Fibroblast of lung (primary cell): ENCODE measurements around the gene PIP4P1. TPM values are rescaled to one million over a fixed set of nuclear protein-coding genes. Genes with fewer than 3 reads are reported as not detected.

ENCODE experiments used
- DNase-seq, 2 donors: peaks; one replicate each; pipeline versions ENCODE4 v3.0.0 to v3.0.0-alpha.2; 2010; ENCODE audit warnings: low read depth in 2 of 2
- H2AFZ ChIP-seq: 2 replicates; pipeline ENCODE4 v1.5.1; 2012; ENCODE audit warnings: low read length, control low read depth, inconsistent platforms
- H3K27ac ChIP-seq: 2 replicates; pipeline ENCODE4 v1.5.1; 2011; ENCODE audit warnings: low read length, control low read depth; ENCODE audit not compliant: insufficient read depth
- H3K27me3 ChIP-seq: 2 replicates; pipeline ENCODE4 v1.5.1; 2011; ENCODE audit warnings: mild to moderate bottlenecking, low read length; ENCODE audit not compliant: control insufficient read depth, insufficient read depth
- H3K36me3 ChIP-seq: 2 replicates; pipeline ENCODE4 v1.5.1; 2011; ENCODE audit warnings: low read length; ENCODE audit not compliant: control insufficient read depth, insufficient read depth
- H3K4me1 ChIP-seq: 2 replicates; pipeline ENCODE4 v1.5.1; 2011; ENCODE audit warnings: low read length; ENCODE audit not compliant: control insufficient read depth, insufficient read depth; ENCODE audit errors: extremely low read depth
- H3K4me2 ChIP-seq: 2 replicates; pipeline ENCODE4 v1.5.1; 2011; ENCODE audit warnings: low read length, control low read depth; ENCODE audit not compliant: insufficient read depth; ENCODE audit errors: extremely low read depth
- H3K4me3 ChIP-seq, 4 experiments: fragments of 200-600 bp in 1 of 4; sonication (generic) in 1 of 4; replicated peaks in 1 of 4; 2 replicates each; pipeline ENCODE4 v1.5.1; 2011 to 2016; ENCODE audit warnings: low read length in 4 of 4, low read depth in 3 of 4, mild to moderate bottlenecking in 3 of 4, control low read depth in 2 of 4, inconsistent platforms in 1 of 4, mixed read lengths in 1 of 4; ENCODE audit not compliant: insufficient read depth in 1 of 4; ENCODE audit errors: control extremely low read depth in 1 of 4
- H3K79me2 ChIP-seq: 2 replicates; pipeline ENCODE4 v1.5.1; 2012; ENCODE audit warnings: mild to moderate bottlenecking, low read length, inconsistent platforms; ENCODE audit not compliant: control insufficient read depth, insufficient read depth
- H3K9ac ChIP-seq: 2 replicates; pipeline ENCODE4 v1.5.1; 2011; ENCODE audit warnings: mild to moderate bottlenecking, low read length, control low read depth; ENCODE audit not compliant: insufficient read depth
- H3K9me3 ChIP-seq: 2 replicates; pipeline ENCODE4 v1.5.1; 2012; ENCODE audit warnings: low read depth, low read length; ENCODE audit not compliant: control insufficient read depth, insufficient read depth
- H4K20me1 ChIP-seq: 2 replicates; pipeline ENCODE4 v1.5.1; 2011; ENCODE audit warnings: low read length; ENCODE audit not compliant: control insufficient read depth, insufficient read depth; ENCODE audit errors: extremely low read depth
- EZH2 ChIP-seq: IDR thresholded peaks from 2 replicates; pipeline ENCODE4 v1.5.1; 2012; ENCODE audit warnings: low read length, control low read depth, mild to moderate bottlenecking; ENCODE audit errors: missing control alignments
- polyA plus RNA-seq, 2 donors: library from polyadenylated mRNA; depleted of rRNA in 1 of 2; stranded (reverse) in 1 of 2; unstranded in 1 of 2; fragments of >200 nt; gene quantifications; 2 replicates each; pipeline ENCODE4 v1.2.1, GENCODE V29; 2011 to 2012; ENCODE audit warnings: missing spikeins in 1 of 2
- total RNA-seq: library from RNA; depleted of rRNA; stranded (reverse); fragments of >200 nt; gene quantifications from 2 replicates; pipeline ENCODE4 v1.2.1, GENCODE V29; 2014
- TF ChIP-seq, protein P1 (sequence below), 2 donors: IDR thresholded peaks in 1 of 2; conservative IDR thresholded peaks in 1 of 2; 1 replicate in 1 of 2; 2 replicates in 1 of 2; pipeline ENCODE4 v1.5.1; 2011 to 2012; ENCODE audit warnings: low read length in 2 of 2, control low read depth in 1 of 2, inconsistent platforms in 1 of 2, low read depth in 1 of 2, mild to moderate bottlenecking in 1 of 2

The PIP4P1 gene
- total and polyA plus RNA-seq, 2 donors (not counting 1 experiment from before 2014, with no cell fraction given): 30.9 to 34.9 TPM

DNA sequence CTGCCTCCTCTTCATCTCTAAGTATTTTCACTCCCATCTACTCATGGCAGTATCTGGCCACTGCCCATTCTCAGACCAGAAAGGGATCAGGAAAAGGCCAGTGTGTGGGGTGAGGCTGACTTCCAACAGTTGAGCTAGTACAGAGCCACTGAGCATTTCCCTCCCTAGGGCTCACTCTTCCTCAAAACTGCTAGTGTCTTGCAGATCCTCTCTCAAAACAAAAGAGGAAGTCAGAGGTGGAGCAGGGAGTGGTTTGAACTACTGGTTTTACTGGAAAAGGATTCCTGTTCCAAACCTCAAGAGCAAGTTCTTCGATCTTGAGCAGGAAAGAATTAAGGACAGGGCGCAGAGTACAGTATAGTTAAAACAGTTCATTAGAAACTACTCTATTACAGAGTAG lies 32.4 kb upstream of the PIP4P1 start:
- no peak for TF ChIP-seq EZH2
- TF ChIP-seq, protein P1, sequence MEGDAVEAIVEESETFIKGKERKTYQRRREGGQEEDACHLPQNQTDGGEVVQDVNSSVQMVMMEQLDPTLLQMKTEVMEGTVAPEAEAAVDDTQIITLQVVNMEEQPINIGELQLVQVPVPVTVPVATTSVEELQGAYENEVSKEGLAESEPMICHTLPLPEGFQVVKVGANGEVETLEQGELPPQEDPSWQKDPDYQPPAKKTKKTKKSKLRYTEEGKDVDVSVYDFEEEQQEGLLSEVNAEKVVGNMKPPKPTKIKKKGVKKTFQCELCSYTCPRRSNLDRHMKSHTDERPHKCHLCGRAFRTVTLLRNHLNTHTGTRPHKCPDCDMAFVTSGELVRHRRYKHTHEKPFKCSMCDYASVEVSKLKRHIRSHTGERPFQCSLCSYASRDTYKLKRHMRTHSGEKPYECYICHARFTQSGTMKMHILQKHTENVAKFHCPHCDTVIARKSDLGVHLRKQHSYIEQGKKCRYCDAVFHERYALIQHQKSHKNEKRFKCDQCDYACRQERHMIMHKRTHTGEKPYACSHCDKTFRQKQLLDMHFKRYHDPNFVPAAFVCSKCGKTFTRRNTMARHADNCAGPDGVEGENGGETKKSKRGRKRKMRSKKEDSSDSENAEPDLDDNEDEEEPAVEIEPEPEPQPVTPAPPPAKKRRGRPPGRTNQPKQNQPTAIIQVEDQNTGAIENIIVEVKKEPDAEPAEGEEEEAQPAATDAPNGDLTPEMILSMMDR (conservative IDR thresholded peaks at IDR 0.05 in 1 of 2, IDR thresholded peaks at IDR 0.05 in 1 of 2; ENCODE audit: low read depth in 1 of 2, low read length in 2 of 2): no peak
- Histone ChIP-seq H3K79me2 (no peaks in the 10 kb centered on the region), H3K9me3 (no peaks in the 10 kb centered on the region), H3K4me1 (peaks cover 2% of the 10 kb centered on the region), H3K27me3 (no peaks in the 10 kb centered on the region), H3K4me2 (no peak overlapping the region), H2AFZ (no peak overlapping the region), H3K36me3 (no peaks in the 10 kb centered on the region), H4K20me1 (no peaks in the 10 kb centered on the region), H3K27ac (no peak overlapping the region), H3K4me3 (no peak overlapping the region), H3K9ac (no peak overlapping the region)
- DNase-seq: no peak

DNA sequence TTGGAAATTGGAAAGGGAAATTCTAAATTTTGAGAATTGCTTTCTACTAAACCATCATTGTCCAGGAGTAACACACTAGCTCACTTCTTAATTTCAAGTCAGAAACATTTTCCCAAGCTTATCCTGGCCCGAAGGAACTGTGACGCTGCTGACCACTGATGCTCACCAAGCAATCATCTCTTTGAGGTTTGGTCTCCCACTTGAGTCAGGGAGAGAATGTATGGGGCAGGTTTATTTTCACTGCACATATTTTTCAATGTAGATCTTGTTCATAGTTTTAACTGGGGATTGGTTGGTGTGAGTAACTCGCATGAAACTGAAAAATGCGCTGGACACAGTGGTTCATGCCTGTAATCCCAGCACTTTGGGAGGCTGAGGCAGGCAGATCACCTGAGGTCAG lies 31.3 kb upstream of the PIP4P1 start:
- Histone ChIP-seq H3K9me3 (no peaks in the 10 kb centered on the region), H3K4me3 (no peak overlapping the region), H3K27me3 (no peaks in the 10 kb centered on the region), H3K79me2 (no peaks in the 10 kb centered on the region), H3K4me1 (peaks cover 2% of the 10 kb centered on the region), H2AFZ (no peak overlapping the region), H4K20me1 (no peaks in the 10 kb centered on the region), H3K9ac (no peak overlapping the region), H3K4me2 (no peak overlapping the region), H3K27ac (no peak overlapping the region), H3K36me3 (no peaks in the 10 kb centered on the region)
- peak in 1 of 2 donors; percentile 53 for DNase-seq
- TF ChIP-seq EZH2: no peak
- TF ChIP-seq, protein P1 (conservative IDR thresholded peaks at IDR 0.05 in 1 of 2, IDR thresholded peaks at IDR 0.05 in 1 of 2; ENCODE audit: low read depth in 1 of 2, low read length in 2 of 2): no peak

DNA sequence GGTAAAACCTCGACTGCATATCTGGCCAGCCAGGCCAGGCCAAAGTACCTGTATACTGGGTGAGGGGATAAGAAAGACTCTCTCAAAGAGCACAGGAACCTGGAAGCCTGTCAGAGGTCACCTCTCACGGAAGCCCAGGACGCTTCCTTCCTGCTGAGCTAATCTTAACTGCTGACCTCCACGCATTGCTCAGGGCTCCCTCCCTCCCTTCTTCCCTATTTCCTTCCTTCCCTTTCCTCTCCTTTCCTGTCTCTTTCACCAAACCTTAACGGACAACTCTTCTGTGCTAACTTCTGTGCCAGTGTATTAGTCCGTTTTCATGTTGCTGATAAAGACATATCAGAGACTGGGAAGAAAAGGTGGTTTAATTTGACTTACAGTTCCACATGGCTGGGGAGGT lies 29.3 kb upstream of the PIP4P1 start:
- no peak overlapping the region for H2AFZ ChIP-seq
- TF ChIP-seq, protein P1 (conservative IDR thresholded peaks at IDR 0.05 in 1 of 2, IDR thresholded peaks at IDR 0.05 in 1 of 2; ENCODE audit: low read depth in 1 of 2, low read length in 2 of 2): no peak
- no peak for TF ChIP-seq EZH2
- DNase-seq: no peak

More for the DNA sequence above, 29.3 kb upstream of the PIP4P1 start:
- no peak overlapping the region for H3K9ac ChIP-seq
- no peaks in the 10 kb centered on the region for H3K36me3 ChIP-seq
- H3K79me2 ChIP-seq: no peaks in the 10 kb centered on the region
- peaks cover 2% of the 10 kb centered on the region for H3K4me1 ChIP-seq
- H3K27me3 ChIP-seq: no peaks in the 10 kb centered on the region
- H4K20me1 ChIP-seq: no peaks in the 10 kb centered on the region
- no peaks in the 10 kb centered on the region for H3K9me3 ChIP-seq
- no peak overlapping the region for H3K4me2 ChIP-seq
- H3K27ac ChIP-seq: no peak overlapping the region
- H3K4me3 ChIP-seq: no peak overlapping the region
